Esophagus muscularis mucosa (tissue), 3 donors: ENCODE results near the gene TMOD3.

Experiments used
- EP300 ChIP-seq: sonication (generic); formaldehyde crosslinking; IDR thresholded peaks from one replicate; pipeline ENCODE4 v1.6.1; 2017; ENCODE audit warnings: antibody characterized with exemption
- TF ChIP-seq, protein P1 (sequence below), 3 experiments: fragments of 200-600 bp in 2 of 3; fragments of 450-650 bp in 1 of 3; sonication (generic) in 2 of 3; IDR thresholded peaks; one replicate each; pipeline ENCODE4 v1.5.1; 2017 to 2019; ENCODE audit warnings: antibody characterized with exemption in 3 of 3, mild to moderate bottlenecking in 2 of 3, moderate library complexity in 1 of 3

DNA sequence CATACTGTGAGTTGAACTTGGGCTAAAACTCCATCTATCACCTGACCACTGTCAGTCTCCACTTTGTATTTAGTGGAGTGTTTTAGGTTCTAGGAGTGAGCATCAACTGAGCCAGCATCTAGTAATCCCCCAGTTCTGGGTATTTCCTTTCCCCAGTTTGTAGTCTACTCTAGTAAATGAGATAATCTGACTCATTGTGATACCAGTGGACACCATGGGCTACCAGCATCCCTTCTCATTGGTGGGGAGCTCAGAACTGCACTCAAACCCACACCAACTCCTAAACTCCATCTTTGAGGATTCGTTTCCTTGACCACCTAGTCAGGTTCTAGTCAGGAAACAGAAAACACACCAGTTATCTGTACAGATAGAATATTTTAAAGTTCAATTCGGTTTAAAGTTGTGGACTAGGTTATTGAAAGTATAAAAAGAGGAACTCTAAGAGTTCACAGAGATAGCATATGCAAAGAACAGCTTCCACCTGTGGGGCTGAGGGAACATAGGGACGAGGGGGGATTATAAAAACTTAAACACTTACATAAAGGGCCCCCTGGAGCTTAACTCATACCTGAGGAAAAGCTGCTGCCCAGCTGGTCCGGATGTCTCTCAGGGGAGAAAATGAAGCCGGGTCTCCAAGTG lies 106.1 kb downstream of the TMOD3 start:
- TF ChIP-seq, protein P1, sequence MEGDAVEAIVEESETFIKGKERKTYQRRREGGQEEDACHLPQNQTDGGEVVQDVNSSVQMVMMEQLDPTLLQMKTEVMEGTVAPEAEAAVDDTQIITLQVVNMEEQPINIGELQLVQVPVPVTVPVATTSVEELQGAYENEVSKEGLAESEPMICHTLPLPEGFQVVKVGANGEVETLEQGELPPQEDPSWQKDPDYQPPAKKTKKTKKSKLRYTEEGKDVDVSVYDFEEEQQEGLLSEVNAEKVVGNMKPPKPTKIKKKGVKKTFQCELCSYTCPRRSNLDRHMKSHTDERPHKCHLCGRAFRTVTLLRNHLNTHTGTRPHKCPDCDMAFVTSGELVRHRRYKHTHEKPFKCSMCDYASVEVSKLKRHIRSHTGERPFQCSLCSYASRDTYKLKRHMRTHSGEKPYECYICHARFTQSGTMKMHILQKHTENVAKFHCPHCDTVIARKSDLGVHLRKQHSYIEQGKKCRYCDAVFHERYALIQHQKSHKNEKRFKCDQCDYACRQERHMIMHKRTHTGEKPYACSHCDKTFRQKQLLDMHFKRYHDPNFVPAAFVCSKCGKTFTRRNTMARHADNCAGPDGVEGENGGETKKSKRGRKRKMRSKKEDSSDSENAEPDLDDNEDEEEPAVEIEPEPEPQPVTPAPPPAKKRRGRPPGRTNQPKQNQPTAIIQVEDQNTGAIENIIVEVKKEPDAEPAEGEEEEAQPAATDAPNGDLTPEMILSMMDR (IDR thresholded peaks at IDR 0.05) = no peak
- TF ChIP-seq EP300 = no peak
